ENCODE results near the gene ZBTB7A.
"Not testable (repeated sequence)": the region's sequence is repeated elsewhere in the genome, so short reads cannot be mapped to it uniquely, and the experiment has no call there.

Gene ZBTB7A

GRCh38 chr19:3998667-3999412 is 67.9 kb downstream of the ZBTB7A start:
- in situ Hi-C loops (cut with MboI; ENCODE audit: low sequenced_read_pairs): not testable (repeated sequence)

- in situ Hi-C loops (cut with MboI; ENCODE audit: low sequenced_read_pairs): no loop called here
These were observed 71.1 kb downstream of the ZBTB7A start for GRCh38 chr19:3995607-3996006.

All from HL-60/S4 (cell line).